Fibroblast of lung (primary cell): Measurements from ENCODE around the gene ZNF532. TPM values are rescaled to one million over a fixed set of nuclear protein-coding genes. Genes with fewer than 3 reads are reported as not detected.

Experiments
- DNase-seq, 2 donors: peaks; one replicate each; pipeline versions ENCODE4 v3.0.0 to v3.0.0-alpha.2; 2010; ENCODE audit warnings: low read depth in 2 of 2
- H2AFZ ChIP-seq: 2 replicates; pipeline ENCODE4 v1.5.1; 2012; ENCODE audit warnings: low read length, control low read depth, inconsistent platforms
- H3K27ac ChIP-seq: 2 replicates; pipeline ENCODE4 v1.5.1; 2011; ENCODE audit warnings: low read length, control low read depth; ENCODE audit not compliant: insufficient read depth
- H3K27me3 ChIP-seq: 2 replicates; pipeline ENCODE4 v1.5.1; 2011; ENCODE audit warnings: mild to moderate bottlenecking, low read length; ENCODE audit not compliant: control insufficient read depth, insufficient read depth
- H3K36me3 ChIP-seq: 2 replicates; pipeline ENCODE4 v1.5.1; 2011; ENCODE audit warnings: low read length; ENCODE audit not compliant: control insufficient read depth, insufficient read depth
- H3K4me1 ChIP-seq: 2 replicates; pipeline ENCODE4 v1.5.1; 2011; ENCODE audit warnings: low read length; ENCODE audit not compliant: control insufficient read depth, insufficient read depth; ENCODE audit errors: extremely low read depth
- H3K4me2 ChIP-seq: 2 replicates; pipeline ENCODE4 v1.5.1; 2011; ENCODE audit warnings: low read length, control low read depth; ENCODE audit not compliant: insufficient read depth; ENCODE audit errors: extremely low read depth
- H3K4me3 ChIP-seq, 4 experiments: fragments of 200-600 bp in 1 of 4; sonication (generic) in 1 of 4; replicated peaks in 1 of 4; 2 replicates each; pipeline ENCODE4 v1.5.1; 2011 to 2016; ENCODE audit warnings: low read length in 4 of 4, low read depth in 3 of 4, mild to moderate bottlenecking in 3 of 4, control low read depth in 2 of 4, inconsistent platforms in 1 of 4, mixed read lengths in 1 of 4; ENCODE audit not compliant: insufficient read depth in 1 of 4; ENCODE audit errors: control extremely low read depth in 1 of 4
- H3K79me2 ChIP-seq: 2 replicates; pipeline ENCODE4 v1.5.1; 2012; ENCODE audit warnings: mild to moderate bottlenecking, low read length, inconsistent platforms; ENCODE audit not compliant: control insufficient read depth, insufficient read depth
- H3K9ac ChIP-seq: 2 replicates; pipeline ENCODE4 v1.5.1; 2011; ENCODE audit warnings: mild to moderate bottlenecking, low read length, control low read depth; ENCODE audit not compliant: insufficient read depth
- H3K9me3 ChIP-seq: 2 replicates; pipeline ENCODE4 v1.5.1; 2012; ENCODE audit warnings: low read depth, low read length; ENCODE audit not compliant: control insufficient read depth, insufficient read depth
- H4K20me1 ChIP-seq: 2 replicates; pipeline ENCODE4 v1.5.1; 2011; ENCODE audit warnings: low read length; ENCODE audit not compliant: control insufficient read depth, insufficient read depth; ENCODE audit errors: extremely low read depth
- CTCF ChIP-seq, 2 donors: IDR thresholded peaks in 1 of 2; conservative IDR thresholded peaks in 1 of 2; 1 replicate in 1 of 2; 2 replicates in 1 of 2; pipeline ENCODE4 v1.5.1; 2011 to 2012; ENCODE audit warnings: low read length in 2 of 2, control low read depth in 1 of 2, inconsistent platforms in 1 of 2, low read depth in 1 of 2, mild to moderate bottlenecking in 1 of 2
- EZH2 ChIP-seq: IDR thresholded peaks from 2 replicates; pipeline ENCODE4 v1.5.1; 2012; ENCODE audit warnings: low read length, control low read depth, mild to moderate bottlenecking; ENCODE audit errors: missing control alignments
- polyA plus RNA-seq, 2 donors: library from polyadenylated mRNA; depleted of rRNA in 1 of 2; stranded (reverse) in 1 of 2; unstranded in 1 of 2; fragments of >200 nt; gene quantifications; 2 replicates each; pipeline ENCODE4 v1.2.1, GENCODE V29; 2011 to 2012; ENCODE audit warnings: missing spikeins in 1 of 2
- total RNA-seq: library from RNA; depleted of rRNA; stranded (reverse); fragments of >200 nt; gene quantifications from 2 replicates; pipeline ENCODE4 v1.2.1, GENCODE V29; 2014

The ZNF532 gene
- total and polyA plus RNA-seq, 2 donors (not counting 1 experiment from before 2014, with no cell fraction given) = 57.3 to 64.6 TPM

- Histone ChIP-seq H3K9me3 (no peaks in the 10 kb centered on the region), H3K4me3 (no peak overlapping the region), H3K9ac (no peak overlapping the region), H3K4me1 (no peaks in the 10 kb centered on the region), H2AFZ (no peak overlapping the region), H3K36me3 (no peaks in the 10 kb centered on the region), H3K27ac (no peak overlapping the region), H4K20me1 (no peaks in the 10 kb centered on the region), H3K4me2 (no peak overlapping the region), H3K79me2 (no peaks in the 10 kb centered on the region), H3K27me3 (no peaks in the 10 kb centered on the region)
- TF ChIP-seq CTCF (conservative IDR thresholded peaks at IDR 0.05 in 1 of 2, IDR thresholded peaks at IDR 0.05 in 1 of 2; ENCODE audit: low read depth in 1 of 2, low read length in 2 of 2) = no peak
- no peak for TF ChIP-seq EZH2
- DNase-seq = no peak
Measured at GRCh38 chr18:58838165-58838860, 26.4 kb upstream of the ZNF532 start.

- H3K4me1 ChIP-seq = no peaks in the 10 kb centered on the region
- no peak overlapping the region for H2AFZ ChIP-seq
- TF ChIP-seq EZH2 = no peak
- no peak for TF ChIP-seq CTCF (conservative IDR thresholded peaks at IDR 0.05 in 1 of 2, IDR thresholded peaks at IDR 0.05 in 1 of 2; ENCODE audit: low read depth in 1 of 2, low read length in 2 of 2)
- H3K9ac ChIP-seq = no peak overlapping the region
- H3K79me2 ChIP-seq = no peaks in the 10 kb centered on the region
- no peaks in the 10 kb centered on the region for H3K9me3 ChIP-seq
- H3K27me3 ChIP-seq = no peaks in the 10 kb centered on the region
- no peaks in the 10 kb centered on the region for H3K36me3 ChIP-seq
- H3K4me3 ChIP-seq = no peak overlapping the region
- DNase-seq = no peak
- no peak overlapping the region for H3K4me2 ChIP-seq
- no peak overlapping the region for H3K27ac ChIP-seq
- H4K20me1 ChIP-seq = no peaks in the 10 kb centered on the region
Measured at GRCh38 chr18:58838946-58839345, 25.7 kb upstream of the ZNF532 start.

GRCh38 chr18:58842978-58843687 lies 21.5 kb upstream of the ZNF532 start:
- Histone ChIP-seq H3K4me1 (no peaks in the 10 kb centered on the region), H2AFZ (no peak overlapping the region), H4K20me1 (no peaks in the 10 kb centered on the region), H3K4me2 (no peak overlapping the region), H3K27me3 (no peaks in the 10 kb centered on the region), H3K36me3 (no peaks in the 10 kb centered on the region), H3K4me3 (no peak overlapping the region), H3K9me3 (no peaks in the 10 kb centered on the region), H3K79me2 (no peaks in the 10 kb centered on the region), H3K9ac (no peak overlapping the region), H3K27ac (no peak overlapping the region)
- DNase-seq = no peak
- TF ChIP-seq CTCF (conservative IDR thresholded peaks at IDR 0.05 in 1 of 2, IDR thresholded peaks at IDR 0.05 in 1 of 2; ENCODE audit: low read depth in 1 of 2, low read length in 2 of 2) = no peak
- no peak for TF ChIP-seq EZH2
